ENCODE data around the gene GPR162.

The GPR162 gene

DNA sequence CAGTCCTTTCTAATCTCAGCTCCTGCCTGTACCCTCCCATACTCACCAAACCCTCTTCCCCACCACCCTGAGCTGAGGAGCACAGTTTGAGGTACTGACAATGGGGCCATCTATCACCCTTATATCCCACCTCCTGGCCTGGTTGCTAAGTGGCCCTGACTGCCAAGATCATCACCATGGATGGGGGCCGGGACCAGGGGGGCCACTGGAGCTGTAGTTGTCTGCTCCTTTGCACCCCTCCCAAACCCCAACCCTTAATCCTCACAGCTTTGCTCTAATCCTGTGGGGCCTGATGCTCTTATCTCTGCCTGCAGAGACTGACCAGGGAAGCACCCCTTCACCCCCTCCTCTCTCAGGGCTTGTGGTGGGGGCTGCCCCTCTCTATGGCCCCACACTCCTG is 18.7 kb downstream of the GPR162 start:
- H3K36me3 Mint-ChIP-seq = no peaks in the 10 kb centered on the region
- peaks cover 25% of the 10 kb centered on the region for H3K27me3 Mint-ChIP-seq
- H3K9me3 Mint-ChIP-seq = no peaks in the 10 kb centered on the region
- no peak overlapping the region for H3K27ac Mint-ChIP-seq
- H3K4me3 Mint-ChIP-seq = no peak overlapping the region
- CTCF ChIA-PET = interaction anchor here (1.3 to 2.3 kb wide), 2 partner anchors 12 to 87 kb away, joined by 5 to 7 read pairs; partner anchors contain the start of genes MLF2 and P3H3
- H3K4me1 Mint-ChIP-seq = peaks cover 4% of the 10 kb centered on the region
- DNase-seq = no peak

DNA sequence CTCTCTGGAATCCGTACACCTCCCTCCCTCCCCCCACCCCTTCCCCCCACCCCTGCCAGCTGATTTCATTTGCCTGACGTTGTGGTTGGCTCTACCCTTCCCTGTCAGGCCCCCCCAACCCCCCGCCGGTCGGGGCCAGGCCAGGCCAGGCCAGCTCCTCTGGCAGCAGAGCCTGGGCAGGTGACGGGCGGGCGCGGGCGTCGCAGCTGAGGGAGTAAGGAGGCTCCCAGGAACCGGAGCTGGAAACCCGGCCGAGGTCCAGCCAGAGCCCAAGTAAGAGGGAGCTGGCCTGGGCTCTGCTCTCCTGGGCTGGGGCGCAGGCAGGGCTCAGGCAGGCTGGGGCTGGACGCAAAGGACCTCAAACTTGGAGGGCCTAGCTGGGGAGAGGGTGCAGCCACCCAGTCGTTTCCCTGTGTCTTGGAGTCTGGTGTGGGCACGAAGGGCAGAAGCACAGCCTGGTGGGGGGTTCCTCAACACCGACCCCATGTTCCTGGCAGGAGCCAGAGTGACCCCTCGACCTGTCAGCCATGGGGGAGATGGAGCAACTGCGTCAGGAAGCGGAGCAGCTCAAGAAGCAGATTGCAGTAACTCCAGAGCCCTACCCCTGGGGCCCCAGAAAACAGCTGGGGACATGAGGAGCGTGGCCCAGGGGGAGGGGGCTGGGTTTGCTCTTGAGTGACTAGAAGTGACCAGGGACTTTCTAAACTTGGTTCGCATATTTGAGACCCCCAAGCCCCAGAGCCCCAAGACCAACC is 19.3 kb downstream of the GPR162 start, which contains the start of gene GNB3:
TSS of gene GNB3 (plus strand) at position 165 of the 755 bp plus-strand sequence. CDS start at position 528, 363 bp downstream.
- Mint-ChIP-seq H3K36me3 (no peaks in the 10 kb centered on the region), H3K9me3 (no peaks in the 10 kb centered on the region), H3K4me3 (no peak within 1 kb of the TSS), H3K4me1 (no peaks in the 10 kb centered on the region), H3K27me3 (peaks cover 25% of the 10 kb centered on the region), H3K27ac (no peak within 1 kb of the TSS)
- CTCF ChIA-PET = interaction anchor here (1.3 kb wide), 1 partner anchor 12 kb away, joined by 7 read pairs; the partner anchor contains the start of gene P3H3
- DNase-seq = no peak

DNA sequence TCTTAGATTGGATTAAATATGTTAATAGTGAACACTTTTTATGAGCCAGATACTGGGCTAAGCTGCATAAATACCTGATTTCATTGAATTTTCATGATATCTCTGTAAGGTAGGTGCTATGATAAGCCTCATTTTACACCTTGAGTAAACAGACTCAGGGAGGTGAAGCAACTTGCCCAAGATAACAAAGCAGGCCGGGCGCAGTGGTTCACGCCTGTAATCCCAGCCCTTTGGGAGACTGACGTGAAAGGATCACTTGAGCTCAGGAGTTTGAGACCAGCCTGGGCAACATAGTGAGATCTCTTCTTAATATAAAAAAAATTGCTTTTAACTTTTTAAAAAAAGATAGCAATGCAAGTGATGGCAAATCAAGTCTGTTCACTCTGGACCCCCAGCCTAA is 20.5 kb downstream of the GPR162 start:
- CTCF ChIA-PET = interaction anchor here (1.4 to 3.9 kb wide), 2 partner anchors 7 to 28 kb away, joined by 3 to 29 read pairs; no protein-coding TSS in a partner anchor
- no peaks in the 10 kb centered on the region for H3K4me1 Mint-ChIP-seq
- peaks cover 22% of the 10 kb centered on the region for H3K27me3 Mint-ChIP-seq
- no peak for DNase-seq
- no peak overlapping the region for H3K27ac Mint-ChIP-seq
- peaks cover 6% of the 10 kb centered on the region for H3K36me3 Mint-ChIP-seq
- H3K4me3 Mint-ChIP-seq = no peak overlapping the region
- no peaks in the 10 kb centered on the region for H3K9me3 Mint-ChIP-seq

DNA sequence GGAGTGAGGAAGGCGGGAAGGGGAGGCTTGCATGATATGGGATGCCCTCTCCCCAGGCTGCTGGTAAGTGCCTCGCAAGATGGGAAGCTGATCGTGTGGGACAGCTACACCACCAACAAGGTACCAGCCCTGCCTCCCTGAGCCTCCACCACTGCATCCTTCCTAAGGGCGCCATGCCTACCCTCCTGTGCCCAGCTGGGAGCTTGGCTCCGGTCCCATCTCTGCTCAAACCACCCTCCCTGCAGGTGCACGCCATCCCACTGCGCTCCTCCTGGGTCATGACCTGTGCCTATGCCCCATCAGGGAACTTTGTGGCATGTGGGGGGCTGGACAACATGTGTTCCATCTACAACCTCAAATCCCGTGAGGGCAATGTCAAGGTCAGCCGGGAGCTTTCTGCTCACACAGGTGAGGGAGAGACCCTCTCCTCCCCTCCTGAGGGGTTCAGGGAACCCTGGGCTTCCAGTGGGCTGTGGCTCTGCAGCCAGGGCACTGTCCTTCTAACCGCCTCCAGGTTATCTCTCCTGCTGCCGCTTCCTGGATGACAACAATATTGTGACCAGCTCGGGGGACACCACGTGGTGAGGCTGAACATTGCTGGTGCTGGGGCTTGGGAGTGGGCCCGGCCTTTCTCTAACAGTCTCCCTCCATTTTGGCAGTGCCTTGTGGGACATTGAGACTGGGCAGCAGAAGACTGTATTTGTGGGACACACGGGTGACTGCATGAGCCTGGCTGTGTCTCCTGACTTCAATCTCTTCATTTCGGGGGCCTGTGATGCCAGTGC is 21.7 kb downstream of the GPR162 start:
- H3K9me3 Mint-ChIP-seq = no peaks in the 10 kb centered on the region
- no peak overlapping the region for H3K27ac Mint-ChIP-seq
- H3K27me3 Mint-ChIP-seq = peaks cover 20% of the 10 kb centered on the region
- no peak for DNase-seq
- peaks cover 9% of the 10 kb centered on the region for H3K4me1 Mint-ChIP-seq
- no peak overlapping the region for H3K4me3 Mint-ChIP-seq
- CTCF ChIA-PET = interaction anchor here (0.9 to 3.9 kb wide), 2 partner anchors 8 to 11 kb away, joined by 3 to 29 read pairs; no protein-coding TSS in a partner anchor
- peaks cover 15% of the 10 kb centered on the region for H3K36me3 Mint-ChIP-seq

DNA sequence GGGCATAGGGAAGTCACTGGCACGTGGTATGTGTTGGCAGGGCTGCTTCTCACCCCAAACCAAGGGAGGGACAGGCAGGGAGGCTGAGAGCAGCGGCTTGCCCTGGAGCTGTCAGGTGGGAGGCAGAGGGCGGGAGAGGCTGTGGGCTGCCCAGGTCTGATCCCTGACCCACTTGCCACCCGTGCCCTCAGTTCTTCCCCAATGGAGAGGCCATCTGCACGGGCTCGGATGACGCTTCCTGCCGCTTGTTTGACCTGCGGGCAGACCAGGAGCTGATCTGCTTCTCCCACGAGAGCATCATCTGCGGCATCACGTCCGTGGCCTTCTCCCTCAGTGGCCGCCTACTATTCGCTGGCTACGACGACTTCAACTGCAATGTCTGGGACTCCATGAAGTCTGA is 23.8 kb downstream of the GPR162 start:
- CTCF ChIA-PET = interaction anchor here (3.9 kb wide), 1 partner anchor 10 kb away, joined by 29 read pairs; no protein-coding TSS in a partner anchor
- H3K27me3 Mint-ChIP-seq = peaks cover 7% of the 10 kb centered on the region
- no peaks in the 10 kb centered on the region for H3K9me3 Mint-ChIP-seq
- no peak overlapping the region for H3K4me3 Mint-ChIP-seq
- H3K27ac Mint-ChIP-seq = no peak overlapping the region
- DNase-seq = no peak
- peaks cover 28% of the 10 kb centered on the region for H3K4me1 Mint-ChIP-seq
- H3K36me3 Mint-ChIP-seq = peaks cover 32% of the 10 kb centered on the region

DNA sequence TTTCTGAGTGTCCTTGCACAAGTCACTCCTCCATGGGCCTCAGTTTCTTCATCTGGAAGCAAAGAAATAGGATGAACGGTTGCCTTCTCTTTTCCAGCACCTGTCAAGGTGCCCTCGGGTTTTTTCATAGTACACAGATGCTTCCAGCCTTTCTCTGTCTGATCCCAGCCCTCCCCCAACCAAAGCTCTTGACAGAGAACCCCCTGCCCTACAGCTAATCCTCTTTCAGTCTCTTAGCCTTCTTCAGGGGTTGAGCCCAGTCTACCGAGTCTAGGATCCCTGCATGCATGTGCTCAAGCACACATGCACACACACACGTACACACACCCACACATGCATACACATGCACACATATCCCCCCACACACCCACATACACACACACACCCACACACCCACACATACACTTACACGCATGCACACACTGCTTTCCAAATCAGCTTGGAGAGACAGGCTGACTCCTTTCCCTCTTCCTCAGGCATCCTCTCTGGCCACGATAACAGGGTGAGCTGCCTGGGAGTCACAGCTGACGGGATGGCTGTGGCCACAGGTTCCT is 24.8 kb downstream of the GPR162 start:
- peaks cover 7% of the 10 kb centered on the region for H3K27me3 Mint-ChIP-seq
- no peaks in the 10 kb centered on the region for H3K9me3 Mint-ChIP-seq
- CTCF ChIA-PET = interaction anchor here (0.7 kb wide), 1 partner anchor 15 kb away, joined by 3 read pairs; no protein-coding TSS in a partner anchor

DNA sequence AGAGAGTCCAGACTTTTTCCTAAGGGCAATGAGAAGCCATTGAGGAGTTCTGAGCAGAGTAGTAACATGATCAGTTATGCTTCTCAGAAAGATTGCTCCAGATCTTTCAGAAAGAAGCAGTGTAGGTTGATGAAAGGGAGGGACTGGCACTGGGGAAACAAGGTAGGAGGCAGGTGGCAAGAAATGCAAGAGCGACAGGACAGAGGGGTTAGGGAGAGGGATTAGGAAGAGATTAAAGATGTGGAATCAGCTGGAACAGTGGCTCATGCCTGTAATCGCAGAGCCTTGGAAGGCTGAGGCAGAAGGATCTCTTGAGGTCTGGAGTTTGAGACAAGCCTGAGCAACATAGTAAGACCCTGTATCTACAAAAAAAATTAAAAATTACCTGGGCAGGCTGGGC is 26.1 kb downstream of the GPR162 start:
- Mint-ChIP-seq H3K4me3 (no peak overlapping the region), H3K9me3 (no peaks in the 10 kb centered on the region), H3K27ac (no peak overlapping the region), H3K4me1 (peaks cover 33% of the 10 kb centered on the region), H3K27me3 (peaks cover 7% of the 10 kb centered on the region), H3K36me3 (peaks cover 36% of the 10 kb centered on the region)
- CTCF ChIA-PET = interaction anchor here (1.2 to 6.2 kb wide), 3 partner anchors 12 to 21 kb away, joined by 3 to 38 read pairs (median 6); partner anchors contain the start of gene P3H3
- no peak for DNase-seq

More for the DNA sequence above, 24.8 kb downstream of the GPR162 start:
- no peak for DNase-seq
- Mint-ChIP-seq H3K4me3 (no peak overlapping the region), H3K36me3 (peaks cover 36% of the 10 kb centered on the region), H3K4me1 (peaks cover 33% of the 10 kb centered on the region), H3K27ac (no peak overlapping the region)

DNA sequence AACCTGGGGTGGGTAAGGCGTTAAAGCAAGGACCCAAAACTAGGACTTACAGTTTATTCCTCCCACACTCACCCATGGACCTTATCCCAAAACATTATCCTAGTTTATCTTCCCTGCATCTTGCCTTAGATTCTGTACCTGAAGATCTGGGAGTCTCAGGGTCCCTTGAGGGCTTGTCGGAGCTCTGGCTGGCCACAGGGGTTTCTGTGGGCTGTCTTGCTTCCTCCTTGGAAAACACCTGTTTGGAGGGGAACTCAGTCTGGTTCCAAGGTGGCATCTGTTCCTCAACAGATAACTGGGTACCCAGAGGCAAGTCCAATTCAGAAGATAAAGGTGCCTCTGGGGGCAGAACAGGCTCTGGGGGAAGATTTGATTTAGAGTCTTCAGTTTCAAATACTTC is 27.8 kb downstream of the GPR162 start:
- no peaks in the 10 kb centered on the region for H3K9me3 Mint-ChIP-seq
- H3K4me3 Mint-ChIP-seq = peak overlapping the region; percentile 84
- H3K27ac Mint-ChIP-seq = peak overlapping the region; percentile 69
- peaks cover 39% of the 10 kb centered on the region for H3K36me3 Mint-ChIP-seq
- CTCF ChIA-PET = interaction anchor here (1.1 to 6.2 kb wide), 4 partner anchors 13 to 24 kb away, joined by 3 to 38 read pairs (median 5); partner anchors contain the start of genes P3H3 and SPSB2
- H3K4me1 Mint-ChIP-seq = peaks cover 48% of the 10 kb centered on the region
- no peaks in the 10 kb centered on the region for H3K27me3 Mint-ChIP-seq
- DNase-seq = no peak

DNA sequence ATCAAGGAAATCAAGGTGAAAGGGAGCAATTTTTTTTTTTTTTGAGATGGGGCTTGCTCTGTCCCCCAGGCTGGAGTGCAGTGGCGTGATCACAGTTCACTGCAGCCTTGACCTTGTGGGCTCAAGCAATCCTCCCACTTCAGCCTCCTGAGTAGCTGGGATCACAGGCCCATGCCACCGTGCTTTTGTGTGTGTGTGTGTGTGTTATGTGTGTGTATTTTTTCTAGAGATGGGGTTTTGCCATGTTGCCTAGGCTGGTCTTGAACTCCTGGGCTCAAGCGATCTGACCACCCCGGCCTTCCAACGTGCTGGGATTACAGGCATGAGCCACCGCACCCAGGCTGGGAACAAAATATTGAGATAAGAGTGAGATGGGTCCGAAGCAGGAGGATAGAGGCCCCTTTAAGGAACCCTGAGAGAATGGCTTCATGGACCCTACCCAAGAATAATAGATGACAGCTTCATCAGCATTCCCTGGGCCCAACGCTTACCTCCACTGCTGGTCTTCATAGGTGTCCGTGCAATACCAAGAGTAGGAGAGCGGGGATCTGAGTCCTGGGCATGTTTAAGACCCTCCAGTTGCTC is 28.4 kb downstream of the GPR162 start:
- Mint-ChIP-seq H3K4me3 (peak overlapping the region; percentile 84), H3K27ac (peak overlapping the region; percentile 87), H3K36me3 (peaks cover 39% of the 10 kb centered on the region), H3K27me3 (no peaks in the 10 kb centered on the region), H3K4me1 (peaks cover 54% of the 10 kb centered on the region), H3K9me3 (no peaks in the 10 kb centered on the region)
- no peak for DNase-seq
- CTCF ChIA-PET = interaction anchor here (2.0 to 6.2 kb wide), 3 partner anchors 14 to 21 kb away, joined by 6 to 38 read pairs (median 12); partner anchors contain the start of gene P3H3

DNA sequence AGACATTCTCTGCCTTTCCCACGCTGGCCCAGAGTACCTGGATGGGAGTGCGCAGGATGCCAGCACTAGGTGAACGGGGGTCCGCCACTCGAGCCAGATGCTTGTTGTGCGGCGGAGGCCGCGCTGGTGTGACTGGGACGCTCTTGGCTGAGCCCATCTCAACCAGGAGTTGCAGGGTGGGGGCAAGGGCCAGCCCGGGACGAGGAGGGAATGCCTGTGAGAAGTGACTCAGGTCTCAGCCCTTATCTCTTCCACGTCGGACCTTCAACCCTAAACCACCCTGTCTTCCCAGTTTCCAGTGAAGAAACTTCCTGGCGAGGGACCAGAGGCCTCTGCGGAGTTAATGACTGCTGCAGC is 29.2 kb downstream of the GPR162 start:
- peak overlapping the region; percentile 84 for H3K4me3 Mint-ChIP-seq
- DNase-seq = no peak
- peaks cover 43% of the 10 kb centered on the region for H3K36me3 Mint-ChIP-seq
- CTCF ChIA-PET = interaction anchor here (1.0 to 6.2 kb wide), 6 partner anchors 15 to 97 kb away, joined by 3 to 38 read pairs (median 8); partner anchors contain the start of gene SPSB2
- H3K9me3 Mint-ChIP-seq = no peaks in the 10 kb centered on the region
- peaks cover 55% of the 10 kb centered on the region for H3K4me1 Mint-ChIP-seq
- peak overlapping the region; percentile 100 for H3K27ac Mint-ChIP-seq
- no peaks in the 10 kb centered on the region for H3K27me3 Mint-ChIP-seq

DNA sequence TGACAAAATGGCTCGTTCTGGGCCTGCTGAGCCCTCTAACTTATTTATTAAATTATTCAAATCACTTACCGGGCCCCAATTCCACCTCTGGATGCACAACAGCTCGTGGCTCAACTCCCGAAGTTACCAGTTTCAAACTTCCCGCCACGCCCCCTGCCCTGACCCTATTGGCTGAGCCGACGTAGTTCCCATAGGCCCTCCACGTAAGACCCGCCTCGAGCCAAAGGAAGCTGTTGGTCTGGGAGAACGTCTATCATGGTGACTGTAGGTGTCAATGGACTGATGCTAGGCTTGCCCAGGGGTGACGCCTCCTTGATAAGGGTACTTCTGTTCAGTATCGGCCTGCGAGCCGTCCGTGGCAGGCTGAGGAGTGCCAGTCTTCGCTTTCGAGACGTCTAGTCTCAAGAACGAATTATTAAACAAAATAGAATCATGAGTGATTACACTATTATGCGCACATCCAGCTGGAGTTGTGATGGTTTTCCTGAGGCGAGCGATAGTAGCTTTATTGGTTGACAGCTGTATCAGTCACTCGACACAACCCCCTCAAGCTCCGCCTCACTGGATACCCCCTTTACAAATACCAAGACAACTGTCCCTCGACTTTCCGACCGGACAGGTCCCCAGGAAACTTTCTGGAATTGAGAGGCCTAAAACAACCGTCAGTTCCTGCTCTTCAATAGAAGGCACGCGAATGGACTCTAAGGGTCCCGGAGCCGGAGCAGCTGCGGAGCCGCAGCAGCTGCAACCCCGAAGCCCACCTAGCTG is 29.7 kb downstream of the GPR162 start, which contains the start of gene CDCA3:
TSS of gene CDCA3 (minus strand) at position 134 of the 768 bp plus-strand sequence. CDS start 334 bp downstream, outside the sequence.
- CTCF ChIA-PET = interaction anchor here (1.0 to 6.2 kb wide), 8 partner anchors 15 to 97 kb away, joined by 3 to 38 read pairs (median 5); partner anchors contain the start of gene SPSB2

DNA sequence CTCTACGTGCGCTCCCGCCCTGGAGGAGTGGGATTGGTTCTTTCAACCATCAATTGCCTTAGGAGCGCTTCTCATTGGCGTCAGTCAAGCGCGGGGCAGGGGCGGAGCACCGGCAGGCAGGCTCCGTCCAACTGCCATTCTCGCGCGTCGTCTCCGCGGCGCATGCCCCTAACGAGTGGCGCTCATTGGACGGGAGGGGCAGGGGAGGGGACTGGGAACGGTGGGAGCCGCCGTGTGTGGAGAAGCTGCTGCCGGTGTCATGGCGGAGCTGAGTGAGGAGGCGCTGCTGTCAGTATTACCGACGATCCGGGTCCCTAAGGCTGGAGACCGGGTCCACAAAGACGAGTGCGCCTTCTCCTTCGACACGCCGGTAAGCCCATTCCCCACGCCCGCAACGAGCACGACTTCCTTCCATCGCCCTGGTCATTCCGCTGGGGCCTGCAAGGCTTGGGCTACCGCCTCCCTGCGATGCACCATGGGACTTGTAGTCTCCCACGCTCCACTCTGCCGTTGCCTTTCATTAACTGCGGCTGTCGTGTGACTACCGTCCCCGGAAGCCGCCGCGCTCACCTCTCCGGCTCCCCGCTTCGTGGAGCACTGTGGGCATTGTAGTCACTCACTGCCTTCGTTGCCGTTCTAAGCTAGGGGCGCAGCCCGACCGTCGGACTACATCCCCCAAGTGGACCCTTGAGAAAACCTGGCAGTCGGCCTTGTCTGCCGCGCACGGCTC is 30.5 kb downstream of the GPR162 start, which contains the start of gene USP5:
TSS of gene USP5 (plus strand) at position 230 of the 730 bp plus-strand sequence. CDS start at position 260, 30 bp downstream.
- CTCF ChIA-PET = interaction anchor here (0.6 to 6.2 kb wide), 13 partner anchors 13 to 98 kb away, joined by 3 to 38 read pairs (median 4); partner anchors contain the start of gene SPSB2
- H3K36me3 Mint-ChIP-seq = peaks cover 50% of the 10 kb centered on the region
- DNase-seq = peak; percentile 99
- H3K4me1 Mint-ChIP-seq = peaks cover 55% of the 10 kb centered on the region
- H3K27me3 Mint-ChIP-seq = no peaks in the 10 kb centered on the region
- peak within 1 kb of the TSS; percentile 84 for H3K4me3 Mint-ChIP-seq
- H3K9me3 Mint-ChIP-seq = no peaks in the 10 kb centered on the region
- H3K27ac Mint-ChIP-seq = peak within 1 kb of the TSS; percentile 100

More for the DNA sequence above, 29.7 kb downstream of the GPR162 start, which contains the start of gene CDCA3:
- peak; percentile 97 for DNase-seq
- Mint-ChIP-seq H3K4me3 (peak within 1 kb of the TSS; percentile 84), H3K9me3 (no peaks in the 10 kb centered on the region), H3K27ac (peak within 1 kb of the TSS; percentile 100), H3K36me3 (peaks cover 46% of the 10 kb centered on the region), H3K27me3 (no peaks in the 10 kb centered on the region), H3K4me1 (peaks cover 55% of the 10 kb centered on the region)
